Spleen (tissue), 11 donors: Measurements from ENCODE around the gene KIAA1191. TPM values are rescaled to one million over a fixed set of nuclear protein-coding genes. Genes with fewer than 3 reads are reported as not detected.

Source experiments
- DNase-seq: peaks from one replicate; pipeline ENCODE4 v3.0.0-alpha.2; 2020
- H3K27ac ChIP-seq, 8 donors: fragments of 200-600 bp; sonication (generic) in 7 of 8; 1 replicate in 4 of 8; 2 replicates in 4 of 8; pipeline versions ENCODE4 v1.5.0 to v1.8.0; 2016 to 2021; ENCODE audit warnings: inconsistent platforms in 4 of 8, mild to moderate bottlenecking in 4 of 8, moderate library complexity in 1 of 8
- H3K27me3 ChIP-seq, 7 donors: fragments of 200-600 bp; sonication (generic) in 6 of 7; replicated peaks in 1 of 7; 1 replicate in 4 of 7; 2 replicates in 3 of 7; pipeline versions ENCODE4 v1.5.0 to v1.8.0; 2016 to 2021; ENCODE audit warnings: inconsistent platforms in 3 of 7, mild to moderate bottlenecking in 1 of 7
- H3K36me3 ChIP-seq, 6 donors: fragments of 200-600 bp; sonication (generic) in 5 of 6; 1 replicate in 4 of 6; 2 replicates in 2 of 6; pipeline versions ENCODE4 v1.5.0 to v1.8.0; 2016 to 2021; ENCODE audit warnings: inconsistent platforms in 2 of 6
- H3K4me1 ChIP-seq, 6 donors: fragments of 200-600 bp; sonication (generic) in 5 of 6; 1 replicate in 3 of 6; 2 replicates in 3 of 6; pipeline versions ENCODE4 v1.5.0 to v1.8.0; 2016 to 2021; ENCODE audit warnings: inconsistent platforms in 3 of 6
- H3K4me3 ChIP-seq, 8 donors: fragments of 200-600 bp; sonication (generic) in 7 of 8; 1 replicate in 4 of 8; 2 replicates in 4 of 8; pipeline versions ENCODE4 v1.5.0 to v1.8.0; 2016 to 2021; ENCODE audit warnings: inconsistent platforms in 4 of 8, mild to moderate bottlenecking in 4 of 8, moderate library complexity in 2 of 8
- H3K9me3 ChIP-seq, 8 donors: fragments of 200-600 bp; sonication (generic) in 7 of 8; 1 replicate in 4 of 8; 2 replicates in 4 of 8; pipeline versions ENCODE4 v1.5.0 to v1.8.0; 2016 to 2021; ENCODE audit warnings: inconsistent platforms in 4 of 8
- CTCF ChIP-seq, 11 experiments: fragments of 200-600 bp in 7 of 11; fragments of 450-650 bp in 4 of 11; sonication (generic) in 4 of 11; IDR thresholded peaks in 8 of 11; conservative IDR thresholded peaks in 3 of 11; 1 replicate in 7 of 11; 2 replicates in 4 of 11; pipeline versions ENCODE4 v1.4.0 to v1.8.0; 2016 to 2021; ENCODE audit warnings: antibody characterized with exemption in 11 of 11, inconsistent platforms in 4 of 11, mild to moderate bottlenecking in 1 of 11
- POLR2A ChIP-seq, 3 donors: fragments of 450-650 bp; IDR thresholded peaks; one replicate each; pipeline ENCODE4 v1.5.1; 2017; ENCODE audit warnings: antibody characterized with exemption in 3 of 3, mild to moderate bottlenecking in 1 of 3
- POLR2AphosphoS5 ChIP-seq, 3 donors: sonication (generic); formaldehyde crosslinking; IDR thresholded peaks; one replicate each; pipeline ENCODE4 v1.5.1; 2017; ENCODE audit warnings: antibody characterized with exemption in 3 of 3
- WGBS, 5 donors: extraction: QIAGEN DNeasy Blood & Tissue Kit in 3 of 5; methylation state at CpG; one replicate each; pipeline versions ENCODE4 v1.1.5 to v1.1.7; 2013 to 2018; 5-methylcytosine and 5-hydroxymethylcytosine counted together
- intact Hi-C: fragments of 100-400 bp; cut with DNase I; formaldehyde crosslinking; loops from one replicate; pipeline ENCODE4 v1.15.0; 2023; ENCODE audit warnings: low total_unique reads
- polyA plus RNA-seq, 3 donors: library from polyadenylated mRNA; stranded (reverse); fragments of 200-250 nt; gene quantifications; one replicate each; pipeline ENCODE4 v1.2.1, GENCODE V29; 2013
- total RNA-seq, 7 donors: library from RNA; depleted of rRNA in 3 of 7; stranded (reverse); fragments of >200 nt in 3 of 7; fragmentation: NEBNext Ultra II Directional in 4 of 7; extraction: Animal tissue kit (Norgen Biotek cat#: 25700) in 4 of 7; gene quantifications; one replicate each; pipeline versions ENCODE4 v1.1.0 to v1.2.1, GENCODE V29; 2016 to 2021
- donor health status: healthy with polysubstance abuse.
- donor health status: DM: no; HTN: no; CAD: no; lungs with moderate emphysema.
- donor health status: DM: no; HTN: no; CAD: no.
- donor health status: Bipolar disorder and iron deficiency.
- donor health status: healthy.
- donor health status: DM: no; HTN: no; CAD: no.
- donor health status: DM: yes; HTN: yes; CAD: no.

Gene KIAA1191
- total and polyA plus RNA-seq, 10 donors: 24.4 to 99.0 (median 69.4) TPM

GRCh38 chr5:176405656-176406435, 44.3 kb upstream of the KIAA1191 start:
- Histone ChIP-seq H3K4me1 (peaks cover 0 to 4% (median 0%) of the 10 kb centered on the region in 6 donors), H3K9me3 (no peaks in the 10 kb centered on the region), H3K27ac (no peak overlapping the region), H3K4me3 (no peak overlapping the region), H3K36me3 (peaks cover 0 to 84% (median 42%) of the 10 kb centered on the region in 6 donors), H3K27me3 (no peaks in the 10 kb centered on the region)
- no peak for TF ChIP-seq POLR2A (IDR thresholded peaks at IDR 0.05)
- TF ChIP-seq CTCF (IDR thresholded peaks at IDR 0.05 in 8 of 11, conservative IDR thresholded peaks at IDR 0.05 in 3 of 11): no peak
- intact Hi-C loops: no loop called here
- WGBS, 5 donors: 85 to 94% (median 91%) methylated on average over 18 to 20 of the region's 20 CpGs
- DNase-seq: peak; percentile 48

- no peak overlapping the region for H3K4me3 ChIP-seq
- H3K4me1 ChIP-seq: no peaks in the 10 kb centered on the region
- 90 to 94% (median 92%) methylated on average over 21 to 22 of the region's 22 CpGs for WGBS, 5 donors
- DNase-seq: peak; percentile 39
- no peak overlapping the region for H3K27ac ChIP-seq
- H3K9me3 ChIP-seq: no peaks in the 10 kb centered on the region
- intact Hi-C loops: no loop called here
- peaks cover 0 to 79% (median 19%) of the 10 kb centered on the region in 6 donors for H3K36me3 ChIP-seq
- no peaks in the 10 kb centered on the region for H3K27me3 ChIP-seq
- TF ChIP-seq POLR2AphosphoS5 (IDR thresholded peaks at IDR 0.05) (no peak), POLR2A (IDR thresholded peaks at IDR 0.05) (no peak), CTCF (IDR thresholded peaks at IDR 0.05 in 8 of 11, conservative IDR thresholded peaks at IDR 0.05 in 3 of 11) (no peak)
These were observed 40.0 kb upstream of the KIAA1191 start for GRCh38 chr5:176401281-176402205.

- H3K4me3 ChIP-seq: no peak overlapping the region
- peaks cover 0 to 79% (median 11%) of the 10 kb centered on the region in 6 donors for H3K36me3 ChIP-seq
- peak in 1 of 3 donors; percentile 5 for TF ChIP-seq POLR2AphosphoS5 (IDR thresholded peaks at IDR 0.05)
- no peak for TF ChIP-seq CTCF (IDR thresholded peaks at IDR 0.05 in 8 of 11, conservative IDR thresholded peaks at IDR 0.05 in 3 of 11)
- H3K9me3 ChIP-seq: no peaks in the 10 kb centered on the region
- WGBS, 5 donors: 87 to 94% (median 92%) methylated on average over 17 of the region's 17 CpGs
- intact Hi-C loops: no loop called here
- peak; percentile 55 for DNase-seq
- no peak overlapping the region for H3K27ac ChIP-seq
- no peaks in the 10 kb centered on the region for H3K27me3 ChIP-seq
- H3K4me1 ChIP-seq: no peaks in the 10 kb centered on the region
These were observed 39.0 kb upstream of the KIAA1191 start for GRCh38 chr5:176400382-176401156.
